GM06990 (cell line): ENCODE data around the gene DUSP2.

Source experiments
- DNase-seq: peaks from one replicate; pipeline ENCODE4 v3.0.0-alpha.2; 2011; ENCODE audit not compliant: insufficient read length; ENCODE audit errors: extremely low read depth
- H3K27me3 ChIP-seq: replicated peaks from 2 replicates; pipeline ENCODE4 v1.6.0; 2011; ENCODE audit warnings: low read length; ENCODE audit not compliant: control insufficient read depth, insufficient read depth
- H3K36me3 ChIP-seq: 2 replicates; pipeline ENCODE4 v1.5.1; 2011; ENCODE audit warnings: low read length; ENCODE audit not compliant: control insufficient read depth, insufficient read depth
- H3K4me3 ChIP-seq: replicated peaks from 2 replicates; pipeline ENCODE4 v1.5.1; 2011; ENCODE audit warnings: low read depth, mild to moderate bottlenecking, control low read depth, low read length
- CTCF ChIP-seq: IDR thresholded peaks from 2 replicates; pipeline ENCODE4 v1.5.1; 2011; ENCODE audit warnings: low read length, control low read depth, mild to moderate bottlenecking, inconsistent platforms; ENCODE audit not compliant: insufficient read depth, poor library complexity, severe bottlenecking

The DUSP2 gene

GRCh38 chr2:96098900-96099590, 46.2 kb downstream of the DUSP2 start:
- TF ChIP-seq CTCF, result no peak
- Histone ChIP-seq H3K36me3 (no peaks in the 10 kb centered on the region), H3K27me3 (no peaks in the 10 kb centered on the region; the same call in 1 of the 2 replicates), H3K4me3 (no peak overlapping the region)
- DNase-seq, result no peak

GRCh38 chr2:96097951-96098823, 47.1 kb downstream of the DUSP2 start:
- Histone ChIP-seq H3K4me3 (no peak overlapping the region), H3K36me3 (no peaks in the 10 kb centered on the region), H3K27me3 (no peaks in the 10 kb centered on the region; the same call in 1 of the 2 replicates)
- TF ChIP-seq CTCF, result no peak
- no peak for DNase-seq

GRCh38 chr2:96097441-96097840, 47.8 kb downstream of the DUSP2 start:
- Histone ChIP-seq H3K27me3 (no peaks in the 10 kb centered on the region), H3K36me3 (no peaks in the 10 kb centered on the region), H3K4me3 (no peak overlapping the region)
- DNase-seq, result no peak
- no peak for TF ChIP-seq CTCF

GRCh38 chr2:96095116-96095636, 50.1 kb downstream of the DUSP2 start:
- no peak for DNase-seq
- Histone ChIP-seq H3K27me3 (no peaks in the 10 kb centered on the region; the same call in 1 of the 2 replicates), H3K4me3 (no peak overlapping the region), H3K36me3 (no peaks in the 10 kb centered on the region)
- no peak for TF ChIP-seq CTCF

GRCh38 chr2:96093528-96093927, 51.7 kb downstream of the DUSP2 start:
- TF ChIP-seq CTCF, result no peak
- H3K27me3 ChIP-seq, result no peaks in the 10 kb centered on the region; the same call in 1 of the 2 replicates
- no peaks in the 10 kb centered on the region for H3K36me3 ChIP-seq
- H3K4me3 ChIP-seq, result no peak overlapping the region
- no peak for DNase-seq
